SK-N-SH treated with all-trans-retinoic acid at 6 μM for 48 hours (cell line): ENCODE measurements around the gene ADGRA3.

Experiments
- BACH2 ChIP-seq: fragments of 250-450 bp; sonication (Bioruptor Pico); IDR thresholded peaks from 2 replicates; pipeline ENCODE4 v1.9.0; 2021; ENCODE audit warnings: mild to moderate bottlenecking, borderline replicate concordance
- ISL1 ChIP-seq: fragments of 250-450 bp; sonication (Bioruptor Pico); IDR thresholded peaks from 2 replicates; pipeline ENCODE4 v2.1.2; 2022; ENCODE audit warnings: mild to moderate bottlenecking, moderate library complexity
- POU6F1 ChIP-seq: fragments of 250-450 bp; sonication (Bioruptor Pico); IDR thresholded peaks from 2 replicates; pipeline ENCODE4 v1.8.0; 2021; ENCODE audit warnings: low read depth, mild to moderate bottlenecking, moderate library complexity, borderline replicate concordance
- RARB ChIP-seq: fragments of 250-450 bp; sonication (Bioruptor Pico); IDR thresholded peaks from 2 replicates; pipeline ENCODE4 v1.8.0; 2021; ENCODE audit warnings: mild to moderate bottlenecking, moderate library complexity
- TOX ChIP-seq: fragments of 250-450 bp; sonication (Bioruptor Pico); IDR thresholded peaks from 2 replicates; pipeline ENCODE4 v1.8.0; 2021; ENCODE audit warnings: mild to moderate bottlenecking, moderate library complexity, borderline replicate concordance
- TSHZ2 ChIP-seq: fragments of 250-450 bp; sonication (Bioruptor Pico); IDR thresholded peaks from 2 replicates; pipeline ENCODE4 v1.5.0; 2020; ENCODE audit warnings: mild to moderate bottlenecking, moderate library complexity
- ZFP3 ChIP-seq: fragments of 250-450 bp; sonication (Bioruptor Pico); IDR thresholded peaks from 2 replicates; pipeline ENCODE4 v1.5.0; 2020; ENCODE audit warnings: mild to moderate bottlenecking, moderate library complexity
- ZFP30 ChIP-seq: fragments of 450-650 bp; formaldehyde crosslinking; IDR thresholded peaks from 2 replicates; pipeline ENCODE4 v1.5.0; 2022; ENCODE audit warnings: mild to moderate bottlenecking, moderate library complexity
- ZNF8 ChIP-seq: fragments of 450-650 bp; formaldehyde crosslinking; IDR thresholded peaks from 2 replicates; pipeline ENCODE4 v1.5.0; 2020; ENCODE audit warnings: mild to moderate bottlenecking, moderate library complexity
- TF ChIP-seq, protein P1 (sequence below): fragments of 250-450 bp; sonication (Bioruptor Pico); IDR thresholded peaks from 2 replicates; pipeline ENCODE4 v1.5.1; 2020; ENCODE audit warnings: low read depth, mild to moderate bottlenecking, moderate library complexity
- TF ChIP-seq, protein P2 (sequence below): fragments of 250-450 bp; sonication (Bioruptor Pico); IDR thresholded peaks from 2 replicates; pipeline ENCODE4 v1.8.0; 2020; ENCODE audit warnings: mild to moderate bottlenecking, moderate library complexity, borderline replicate concordance

DNA sequence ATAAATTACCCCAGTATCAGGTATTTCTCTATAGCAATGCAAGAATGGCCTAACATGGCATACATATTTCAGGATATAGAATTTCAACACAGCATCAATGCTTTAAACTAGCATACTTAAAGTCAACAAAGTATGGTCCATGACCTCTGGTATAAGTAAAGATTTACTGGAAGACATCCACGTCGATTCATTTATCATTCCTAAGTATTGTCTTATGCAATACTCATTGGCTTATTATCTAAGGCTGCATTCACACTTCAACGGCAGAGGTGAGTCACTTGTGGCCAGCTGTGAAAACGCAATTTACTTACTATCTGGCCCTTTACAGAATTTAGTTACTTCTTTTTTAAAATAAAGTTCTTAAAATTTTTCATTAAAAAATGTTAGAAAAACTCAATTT is 42.6 kb downstream of the ADGRA3 start:
- TF ChIP-seq ZNF8 (CRISPR knock-in tag) (no peak), ZFP30 (CRISPR knock-in tag) (no peak), TSHZ2 (CRISPR knock-in tag) (no peak), RARB (CRISPR knock-in tag) (no peak), BACH2 (CRISPR knock-in tag) (no peak), POU6F1 (CRISPR knock-in tag) (no peak), TOX (CRISPR knock-in tag) (no peak), ISL1 (CRISPR knock-in tag) (no peak), ZFP3 (no peak)
- TF ChIP-seq, protein P1, sequence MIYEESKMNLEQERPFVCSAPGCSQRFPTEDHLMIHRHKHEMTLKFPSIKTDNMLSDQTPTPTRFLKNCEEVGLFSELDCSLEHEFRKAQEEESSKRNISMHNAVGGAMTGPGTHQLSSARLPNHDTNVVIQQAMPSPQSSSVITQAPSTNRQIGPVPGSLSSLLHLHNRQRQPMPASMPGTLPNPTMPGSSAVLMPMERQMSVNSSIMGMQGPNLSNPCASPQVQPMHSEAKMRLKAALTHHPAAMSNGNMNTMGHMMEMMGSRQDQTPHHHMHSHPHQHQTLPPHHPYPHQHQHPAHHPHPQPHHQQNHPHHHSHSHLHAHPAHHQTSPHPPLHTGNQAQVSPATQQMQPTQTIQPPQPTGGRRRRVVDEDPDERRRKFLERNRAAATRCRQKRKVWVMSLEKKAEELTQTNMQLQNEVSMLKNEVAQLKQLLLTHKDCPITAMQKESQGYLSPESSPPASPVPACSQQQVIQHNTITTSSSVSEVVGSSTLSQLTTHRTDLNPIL = no peak
- TF ChIP-seq, protein P2, sequence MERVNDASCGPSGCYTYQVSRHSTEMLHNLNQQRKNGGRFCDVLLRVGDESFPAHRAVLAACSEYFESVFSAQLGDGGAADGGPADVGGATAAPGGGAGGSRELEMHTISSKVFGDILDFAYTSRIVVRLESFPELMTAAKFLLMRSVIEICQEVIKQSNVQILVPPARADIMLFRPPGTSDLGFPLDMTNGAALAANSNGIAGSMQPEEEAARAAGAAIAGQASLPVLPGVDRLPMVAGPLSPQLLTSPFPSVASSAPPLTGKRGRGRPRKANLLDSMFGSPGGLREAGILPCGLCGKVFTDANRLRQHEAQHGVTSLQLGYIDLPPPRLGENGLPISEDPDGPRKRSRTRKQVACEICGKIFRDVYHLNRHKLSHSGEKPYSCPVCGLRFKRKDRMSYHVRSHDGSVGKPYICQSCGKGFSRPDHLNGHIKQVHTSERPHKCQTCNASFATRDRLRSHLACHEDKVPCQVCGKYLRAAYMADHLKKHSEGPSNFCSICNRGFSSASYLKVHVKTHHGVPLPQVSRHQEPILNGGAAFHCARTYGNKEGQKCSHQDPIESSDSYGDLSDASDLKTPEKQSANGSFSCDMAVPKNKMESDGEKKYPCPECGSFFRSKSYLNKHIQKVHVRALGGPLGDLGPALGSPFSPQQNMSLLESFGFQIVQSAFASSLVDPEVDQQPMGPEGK (CRISPR knock-in tag) = no peak
